HG03045 (cell line): Measurements from ENCODE around the gene EVI5.
"Not testable (repeated sequence)": the region's sequence is repeated elsewhere in the genome, so short reads cannot be mapped to it uniquely, and the experiment has no call there.

ENCODE experiments used
- ATAC-seq: cut with Tn5 transposase; IDR thresholded peaks from one replicate; pipeline ENCODE4 v1.9.1; 2021; ENCODE audit warnings: mild to moderate bottlenecking, moderate library complexity; ENCODE audit not compliant: unreplicated experiment

The EVI5 gene

DNA sequence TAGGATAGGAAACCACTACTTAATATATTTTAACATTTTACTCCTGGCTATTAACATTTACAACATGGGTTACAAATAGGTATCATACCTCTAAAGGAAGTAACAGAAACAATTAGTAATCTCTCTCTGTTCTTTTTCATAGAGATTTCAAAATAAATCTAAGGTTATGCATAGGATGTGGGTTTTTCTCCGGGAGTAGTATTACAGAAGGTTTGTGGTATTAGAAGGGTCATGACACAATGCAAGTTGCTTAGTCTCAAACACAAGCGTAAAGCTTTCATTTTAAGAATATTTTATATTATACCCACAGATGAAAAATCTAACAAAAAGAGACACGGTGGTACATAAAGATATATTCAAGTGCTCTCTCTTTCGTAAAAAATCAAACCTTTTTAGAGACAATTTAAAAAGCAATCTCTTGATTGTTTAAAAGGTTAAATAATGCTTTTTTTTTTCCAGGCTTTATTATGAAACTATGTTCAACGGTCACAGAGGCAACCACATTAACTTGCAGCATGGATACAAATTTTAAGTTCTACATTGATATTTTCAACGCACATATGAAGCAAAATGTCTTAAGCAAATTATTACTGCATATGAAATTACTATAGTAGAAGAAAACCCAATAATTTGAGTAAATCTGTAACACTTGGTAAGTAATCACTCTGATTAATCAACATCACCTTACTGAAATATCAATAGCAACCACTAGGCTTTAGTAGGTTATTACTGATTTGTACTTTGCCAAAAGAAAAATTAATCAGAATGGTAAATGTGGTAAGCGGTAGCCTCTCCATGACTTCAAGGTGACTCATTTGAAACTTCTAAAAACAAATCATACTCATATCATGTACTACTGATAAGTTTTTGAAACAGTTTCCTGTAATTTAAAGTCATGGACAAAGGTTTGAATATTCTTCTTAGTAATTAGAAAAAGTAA is 200.8 kb downstream of the EVI5 start:
- ATAC-seq = peak; percentile 81

DNA sequence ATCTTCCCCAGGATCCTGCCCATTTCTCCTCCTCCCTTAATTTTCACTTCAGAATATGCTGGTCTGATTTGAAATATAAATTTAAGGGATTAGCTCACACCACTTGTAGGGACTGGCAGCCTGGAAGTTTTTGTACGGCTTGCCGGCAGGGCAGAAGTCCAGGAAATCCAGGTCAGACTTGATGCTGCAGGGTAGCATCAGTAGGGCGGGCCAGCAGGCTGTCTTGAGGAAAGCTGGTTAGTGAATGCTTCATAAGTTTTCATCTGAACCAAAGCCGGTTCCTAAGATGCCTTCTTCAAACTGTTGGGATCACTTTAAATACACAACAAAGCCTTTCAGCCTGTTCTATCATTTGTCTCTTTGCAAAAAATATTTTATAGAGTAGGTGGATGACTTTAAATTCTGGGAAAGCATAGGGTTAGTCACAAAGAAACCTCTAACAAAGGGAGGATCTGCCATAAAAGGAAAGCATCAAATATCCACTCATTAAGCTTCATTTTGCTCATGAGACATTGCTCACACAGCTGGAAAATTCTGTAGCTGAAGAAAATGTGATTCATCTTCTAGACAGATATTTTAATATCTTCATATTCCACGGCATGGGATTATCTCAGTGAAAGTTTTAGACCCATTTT is 207.5 kb downstream of the EVI5 start:
- ATAC-seq = no peak

DNA sequence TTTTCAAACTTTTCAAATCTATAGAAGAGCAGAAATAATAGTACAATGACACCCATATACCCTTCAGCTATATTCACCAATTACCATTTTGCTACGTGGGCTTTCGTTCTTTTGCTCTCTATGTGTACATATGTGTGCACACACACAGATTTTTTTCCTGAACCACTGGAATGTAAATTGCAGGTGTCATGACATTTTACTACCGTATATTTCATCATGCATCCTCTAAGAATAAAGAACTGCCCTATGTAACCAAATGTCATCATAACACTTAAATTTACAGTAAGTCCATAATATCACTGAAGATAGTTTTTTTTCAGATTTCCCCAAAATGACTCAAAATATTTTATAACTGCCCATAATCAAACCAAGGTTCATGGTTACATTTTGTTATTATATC is 209.8 kb downstream of the EVI5 start:
- no peak for ATAC-seq

DNA sequence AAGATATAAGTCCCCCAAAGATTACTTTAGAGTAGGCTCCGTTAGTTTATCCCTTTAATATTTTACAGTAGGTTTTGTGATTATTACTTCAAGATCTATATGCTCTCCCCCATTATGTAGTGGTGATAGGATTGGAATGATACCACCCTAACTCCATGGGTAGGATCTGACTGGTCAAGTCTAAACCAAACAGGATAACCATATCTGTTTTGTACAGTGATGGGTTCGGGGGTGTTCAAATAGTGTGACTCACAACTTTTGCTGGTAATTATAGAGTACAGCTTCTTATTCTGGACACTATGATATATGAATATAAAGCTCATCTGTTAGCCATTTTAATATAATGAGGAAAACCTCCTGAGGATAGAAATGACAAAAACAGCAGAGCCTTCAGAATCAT is 212.4 kb downstream of the EVI5 start:
- ATAC-seq = no peak

DNA sequence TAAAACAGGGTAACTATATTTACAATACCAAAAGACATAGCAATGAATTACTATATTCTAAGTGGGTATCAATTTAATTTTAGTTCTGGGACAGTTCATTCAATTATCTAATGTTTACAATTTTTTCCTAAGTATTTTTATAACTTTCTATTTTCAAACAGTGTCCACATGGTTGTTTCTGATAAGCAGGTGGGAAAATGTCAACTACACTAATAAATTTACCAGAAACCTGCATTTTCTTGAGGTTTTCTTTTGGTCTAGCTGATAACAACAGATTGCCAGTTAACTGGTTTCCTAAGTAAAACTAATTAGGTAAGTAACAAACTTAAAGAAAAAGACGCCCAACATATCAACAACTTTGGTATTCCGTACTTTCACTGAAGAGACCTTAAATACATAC is 213.3 kb downstream of the EVI5 start:
- no peak for ATAC-seq

DNA sequence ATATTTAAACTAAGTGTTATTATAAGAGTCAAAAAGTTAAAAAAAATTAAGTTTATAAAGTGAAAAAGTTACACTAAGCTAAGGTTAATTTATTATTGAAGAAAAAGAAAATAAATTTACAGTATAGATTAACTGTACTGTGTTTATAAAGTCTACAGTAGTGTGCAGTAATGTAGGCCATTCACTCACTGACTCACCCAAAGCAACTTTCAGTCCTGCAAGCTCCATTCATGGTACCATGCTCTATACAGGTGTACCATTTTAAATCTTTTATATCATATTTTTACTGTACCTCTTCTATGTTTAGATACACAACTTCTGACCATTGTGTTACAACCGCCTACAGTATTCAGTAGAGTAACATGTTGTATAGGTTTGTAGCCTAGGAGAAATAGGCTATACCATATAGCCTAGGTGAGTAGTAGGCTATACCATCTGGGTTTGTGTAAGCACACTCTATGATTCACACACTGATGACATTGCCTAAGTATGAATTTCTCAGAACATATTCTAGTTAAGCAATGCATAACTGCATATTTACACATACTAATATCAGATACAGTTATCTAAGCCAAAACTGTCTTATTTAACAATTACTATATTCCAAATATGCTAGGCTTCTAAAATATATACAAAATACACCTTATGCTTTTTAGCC is 217.6 kb downstream of the EVI5 start:
- ATAC-seq = no peak

DNA sequence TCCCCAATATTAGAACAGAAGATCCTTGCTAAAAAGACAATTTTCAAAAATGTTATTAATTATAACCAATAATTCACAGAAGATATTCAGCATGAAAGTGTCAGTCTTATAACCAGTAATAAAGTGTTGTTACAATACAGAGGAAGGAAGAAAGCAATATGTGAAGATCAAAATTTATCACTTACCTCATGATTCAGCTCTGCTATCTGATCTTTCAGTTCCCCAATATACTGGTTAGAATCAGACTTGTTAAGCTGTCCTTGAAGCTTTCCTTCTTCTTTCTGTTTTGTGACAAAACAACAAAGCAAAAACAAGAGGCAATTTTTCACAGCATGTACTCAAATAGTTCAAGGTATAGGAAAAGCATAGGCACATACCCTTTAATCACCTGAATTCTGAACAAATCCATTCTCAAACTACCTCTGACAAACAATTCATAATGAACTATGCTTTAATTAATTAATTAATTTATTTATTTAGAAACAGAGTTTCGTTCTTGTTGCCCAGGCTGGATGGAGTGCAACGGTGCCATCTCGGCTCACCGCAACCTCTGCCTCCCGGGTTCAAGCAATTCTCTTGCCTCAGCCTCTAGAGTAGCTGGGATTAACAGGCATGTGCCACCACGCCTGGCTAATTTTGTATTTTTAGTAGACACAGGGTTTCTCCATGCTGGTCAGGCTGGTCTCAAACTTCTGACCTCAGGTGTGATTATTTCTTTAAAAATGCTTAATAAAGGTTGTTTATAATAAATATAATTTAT is 221.3 kb downstream of the EVI5 start:
- no peak for ATAC-seq

DNA sequence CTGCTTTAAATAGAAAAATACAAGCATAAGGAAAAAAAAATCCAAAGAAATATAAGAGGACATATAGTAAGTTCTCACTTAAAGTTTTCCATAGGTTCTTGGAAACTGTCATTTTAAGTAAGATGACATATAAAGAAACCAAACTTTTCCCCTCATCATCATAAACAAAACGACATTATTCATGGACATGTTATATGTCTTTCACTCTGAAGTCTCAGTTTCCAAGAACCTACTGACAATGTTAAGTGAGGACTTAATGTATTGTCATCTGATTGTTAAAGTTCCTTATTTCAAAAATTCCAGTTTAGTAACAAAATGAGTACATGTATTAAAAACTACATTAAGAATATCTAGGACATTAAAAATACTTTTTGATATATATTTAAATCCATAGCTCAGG is 228.6 kb downstream of the EVI5 start:
- no peak for ATAC-seq

DNA sequence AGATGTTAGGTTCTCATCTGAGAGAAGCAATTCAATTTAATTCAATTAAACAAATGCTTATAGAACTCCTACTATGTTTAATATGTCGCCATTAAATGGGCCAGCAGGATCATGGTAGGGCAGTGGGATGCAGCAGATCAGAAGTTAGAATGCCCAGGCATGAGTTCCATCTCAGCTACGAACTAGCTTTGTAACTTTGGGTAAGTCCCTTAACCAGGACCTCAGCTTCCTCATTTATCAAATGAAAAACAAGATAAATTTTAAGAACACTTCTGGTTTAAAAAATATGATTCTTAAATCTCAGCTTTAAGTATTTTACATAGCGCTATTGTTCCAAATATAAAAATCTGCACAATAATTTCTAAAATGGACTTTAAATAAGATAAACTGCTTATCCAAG is 230.7 kb downstream of the EVI5 start:
- ATAC-seq = no peak

DNA sequence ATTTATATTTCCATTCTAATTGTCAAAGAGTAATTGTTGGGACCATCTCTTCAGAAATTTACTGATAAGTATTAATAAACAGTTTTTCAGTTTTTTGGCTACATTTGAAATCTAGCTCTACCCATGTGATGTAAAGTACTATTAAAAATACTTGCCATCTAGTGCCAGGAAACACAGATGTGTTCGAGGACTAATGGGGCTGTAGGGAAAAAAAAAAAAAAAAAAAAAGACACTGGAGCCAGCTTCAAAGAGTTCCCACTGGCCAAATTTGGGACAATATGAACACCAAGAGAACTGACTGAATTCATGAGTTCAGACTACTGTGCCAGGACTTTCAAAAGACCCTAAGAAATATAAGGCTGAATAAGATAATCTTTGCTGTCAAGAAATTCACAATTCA is 233.0 kb downstream of the EVI5 start:
- ATAC-seq = no peak

DNA sequence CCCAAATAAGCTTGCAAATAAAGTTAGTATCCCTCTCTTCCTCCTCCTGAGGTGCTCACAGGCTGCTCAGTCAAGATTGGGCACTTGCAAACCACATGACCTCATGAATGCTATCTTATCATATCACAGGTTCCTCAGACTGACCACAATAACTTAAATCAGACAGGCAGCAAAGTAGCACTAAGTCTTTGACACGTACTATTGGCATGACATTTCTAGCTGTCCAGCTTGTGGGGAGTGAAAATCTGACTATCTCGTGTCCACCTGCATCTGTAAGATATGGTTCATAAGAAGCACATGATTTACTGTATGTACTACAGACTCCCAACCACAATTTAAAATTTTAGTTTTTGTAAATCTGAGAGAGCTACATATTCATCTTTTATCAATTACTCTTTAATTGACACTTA is 240.1 kb downstream of the EVI5 start:
- no peak for ATAC-seq

DNA sequence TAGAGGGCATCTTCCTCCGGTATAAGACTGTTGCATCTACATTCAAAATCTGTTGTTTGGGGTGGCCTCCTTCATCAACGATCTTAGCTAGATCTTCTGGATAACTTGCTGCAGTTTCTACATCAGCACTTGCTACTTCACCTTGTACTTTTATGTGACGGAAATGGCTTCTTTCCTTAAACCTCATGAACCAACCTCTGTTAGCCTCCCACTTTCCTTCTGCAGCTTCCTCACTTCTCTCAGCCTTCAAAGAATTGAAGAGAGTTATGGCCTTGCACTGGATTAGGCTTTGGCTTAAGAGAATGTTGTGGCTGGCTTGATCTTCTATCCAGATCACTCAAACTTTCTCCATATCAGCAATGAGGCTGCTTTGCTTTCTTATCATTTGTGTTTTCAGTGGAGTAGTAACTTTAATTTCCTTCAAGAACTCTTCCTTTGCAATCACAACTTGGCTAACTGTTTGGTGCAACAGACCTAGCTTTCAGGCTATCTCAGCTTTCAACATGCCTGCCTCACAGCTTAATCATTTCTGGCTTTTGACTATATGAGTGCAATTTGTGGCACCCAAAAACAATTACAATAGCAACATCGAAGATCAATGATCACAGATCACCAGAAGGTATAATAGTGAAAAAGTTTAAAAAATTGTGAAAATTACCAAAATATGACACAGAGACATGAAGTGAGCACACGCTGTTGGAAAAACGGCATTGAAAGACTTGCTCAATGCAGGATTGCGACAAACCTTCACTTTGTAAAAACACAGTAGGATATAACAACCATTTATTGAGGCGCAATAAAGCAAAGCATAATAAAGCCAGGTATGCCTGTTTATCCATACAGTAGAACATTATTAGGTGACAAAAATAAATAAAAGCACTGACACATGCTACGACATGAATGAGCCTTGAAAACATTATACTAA is 241.5 kb downstream of the EVI5 start:
- no peak for ATAC-seq

DNA sequence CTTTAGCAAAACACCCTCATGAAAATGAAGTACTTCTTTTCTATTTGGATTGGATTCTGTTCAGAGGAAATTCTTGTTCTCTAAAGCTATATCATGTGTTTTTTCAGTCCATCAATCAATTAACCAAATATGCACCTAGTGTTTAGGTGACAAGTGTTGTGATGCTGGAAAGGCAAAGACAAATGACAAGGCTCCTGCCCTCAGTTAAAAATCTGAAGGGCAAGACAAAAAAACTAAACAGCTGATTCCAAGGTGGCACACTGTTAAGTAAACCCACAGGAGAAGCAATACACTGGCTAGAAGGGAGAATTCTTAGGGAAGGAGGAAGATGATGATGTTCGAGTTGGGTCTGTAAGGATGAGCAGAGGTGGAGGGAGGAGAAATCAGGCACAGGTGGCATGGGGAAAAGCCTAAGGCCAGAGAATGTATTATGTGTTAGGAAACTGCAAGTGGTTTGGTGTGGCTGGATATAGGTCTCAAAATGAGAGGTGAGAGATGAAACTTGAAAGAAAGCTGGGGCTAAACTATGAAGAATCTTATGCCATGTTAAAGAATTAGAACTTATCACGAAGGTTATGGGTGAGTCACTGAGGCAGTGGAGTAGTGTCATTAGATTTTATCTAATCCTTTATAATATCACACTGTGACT is 246.4 kb downstream of the EVI5 start:
- ATAC-seq = peak; percentile 67

DNA sequence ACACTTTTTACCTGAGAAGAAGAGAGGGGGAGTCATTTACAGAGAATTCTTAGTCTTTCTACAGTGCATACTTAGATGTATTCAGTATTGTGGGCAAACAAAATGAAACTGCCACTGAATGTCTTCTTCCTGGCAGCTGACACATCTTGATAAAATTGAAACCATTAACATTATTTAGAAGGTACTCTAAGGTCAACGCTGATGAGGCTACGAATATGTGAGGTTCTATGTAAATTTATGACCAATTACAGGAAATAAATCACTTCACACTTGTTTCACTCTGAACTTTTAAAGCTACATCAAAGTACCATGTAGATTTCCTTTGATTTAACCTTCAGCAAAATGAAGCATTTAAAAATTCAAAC is 246.9 kb downstream of the EVI5 start:
- ATAC-seq = peak; percentile 62

DNA sequence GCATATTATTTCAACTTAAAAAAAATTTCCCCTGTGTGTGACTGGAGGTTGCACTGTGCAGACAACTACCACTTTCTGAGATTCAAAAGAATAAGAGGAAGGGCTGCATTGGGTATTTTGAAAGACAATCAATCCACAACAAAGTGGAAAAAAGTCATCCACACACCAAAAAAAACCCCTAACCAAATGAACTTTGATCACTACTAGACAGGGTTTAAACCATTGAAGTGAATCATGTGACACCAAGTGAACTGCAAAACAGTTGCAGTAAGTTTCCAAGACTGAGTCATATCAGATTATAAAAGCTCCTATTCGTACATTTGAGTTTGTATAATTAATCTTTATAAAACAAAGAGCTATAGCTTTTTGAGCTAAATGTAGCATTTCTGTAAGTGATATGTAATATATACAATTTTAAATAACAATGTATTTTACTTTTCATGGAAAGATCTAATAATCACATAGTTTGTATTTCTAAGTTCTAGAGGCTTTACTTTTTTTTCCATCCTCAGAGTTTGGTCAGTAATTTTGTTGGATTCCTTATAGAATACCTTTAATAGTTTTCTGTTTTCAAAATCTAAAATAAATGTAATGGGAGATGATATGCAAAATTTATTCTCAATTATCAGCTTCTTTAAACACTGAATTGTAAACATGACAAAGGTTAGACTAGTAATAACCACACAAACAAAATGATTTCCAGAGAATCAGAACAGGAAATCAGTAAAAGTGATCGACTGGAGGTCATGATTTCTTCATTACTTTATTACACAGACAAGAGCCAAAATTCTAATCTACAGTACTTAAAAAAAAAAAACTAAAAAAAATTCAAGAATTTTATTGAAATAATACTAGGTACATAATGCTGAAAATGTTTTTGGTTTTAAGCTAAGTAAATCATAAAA is 247.7 kb downstream of the EVI5 start:
- ATAC-seq = peak; percentile 58

DNA sequence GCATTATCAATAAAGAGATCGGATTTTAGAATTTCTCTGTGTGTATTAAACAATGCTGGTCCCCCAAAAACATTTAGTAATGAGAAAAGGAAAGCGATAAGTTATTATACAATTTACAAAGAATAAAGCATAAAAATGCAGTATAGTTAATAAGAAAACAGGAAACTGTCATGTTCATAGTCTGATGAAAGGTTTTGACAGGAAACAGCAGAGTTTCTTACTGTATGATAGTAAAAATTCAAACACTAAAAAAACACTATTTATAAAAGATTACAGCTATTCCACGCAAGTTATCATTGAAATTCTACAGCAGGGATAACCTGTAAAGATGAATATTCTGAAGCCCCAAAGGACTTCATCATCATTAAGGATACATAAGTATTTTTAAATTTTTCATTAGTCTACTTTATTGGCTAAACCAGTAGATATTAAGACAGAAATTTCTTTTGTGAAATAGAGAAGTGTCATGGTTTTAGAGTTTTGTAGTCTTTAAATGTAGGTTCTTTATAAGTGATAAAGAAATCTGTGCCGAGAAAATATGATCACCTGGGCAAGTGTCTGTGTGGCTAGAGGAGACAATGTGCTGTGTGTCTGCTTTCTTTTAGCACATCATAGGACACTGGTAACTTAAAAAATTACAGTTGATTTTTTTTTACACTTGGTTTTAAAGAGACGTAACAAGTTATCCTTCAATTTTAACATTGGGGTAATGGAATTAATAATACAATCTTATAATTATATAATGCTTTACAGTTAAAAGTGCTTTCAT is 248.5 kb downstream of the EVI5 start:
- no peak for ATAC-seq

DNA sequence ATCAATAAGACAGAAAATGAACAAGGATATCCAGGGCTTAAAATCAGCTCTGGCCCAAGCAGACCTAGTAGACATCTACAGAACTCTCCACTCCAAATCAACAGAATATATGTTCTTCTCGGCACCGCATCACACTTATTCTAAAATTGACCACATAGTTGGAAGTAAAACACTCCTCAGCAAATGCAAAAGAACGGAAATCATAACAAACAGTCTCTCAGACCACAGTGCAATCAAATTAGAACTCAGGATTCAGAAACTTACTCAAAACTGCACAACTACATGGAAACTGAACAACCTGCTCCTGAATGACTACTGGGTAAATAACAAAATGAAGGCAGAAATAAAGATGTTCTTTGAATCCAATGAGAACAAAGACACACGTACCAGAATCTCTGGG is 252.5 kb downstream of the EVI5 start:
- not testable (repeated sequence) for ATAC-seq

DNA sequence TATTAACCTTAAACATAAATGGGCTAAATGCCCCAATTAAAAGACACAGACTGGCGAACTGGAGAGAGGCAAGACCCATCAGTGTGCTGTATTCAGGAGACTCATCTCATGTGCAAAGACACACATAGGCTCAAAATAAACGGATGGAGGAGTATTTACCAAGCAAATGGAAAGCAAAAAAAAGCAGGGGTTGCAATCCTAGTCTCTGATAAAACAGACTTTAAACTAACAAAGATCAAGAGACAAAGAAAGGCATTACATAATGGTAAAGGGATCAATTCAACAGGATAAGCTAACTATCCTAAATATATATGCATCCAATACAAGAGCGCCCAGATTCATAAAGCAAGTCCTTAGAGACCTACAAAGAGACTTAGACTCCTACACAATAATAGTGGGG is 253.0 kb downstream of the EVI5 start:
- not testable (repeated sequence) for ATAC-seq
